HCT116 (cell line): ENCODE measurements around the gene KMT2C. TPM values are rescaled to one million over a fixed set of nuclear protein-coding genes. Genes with fewer than 3 reads are reported as not detected.

ENCODE experiments used
- ATAC-seq: fragments of 200-7000 bp; cut with Tn5 transposase; 2 replicates; pipeline ENCODE4 v1.9.1; 2020; ENCODE audit warnings: mild to moderate bottlenecking, moderate library complexity
- BruUV-seq: library from RNA; stranded (reverse); fragments of 400-500 nt; replicated peaks from 2 replicates; lab custom pipeline; 2021; lab: Mats Ljungman, UMichigan
- CTCF ChIA-PET: fragments of 300-600 bp; sonication (Branson Sonifier 250); formaldehyde crosslinking; loops from one replicate; lab custom pipeline; 2021; ENCODE audit warnings: antibody characterized with exemption; lab: Charles Lee
- POLR2A ChIA-PET: fragments of 300-600, 350-600 bp; sonication (Branson Sonifier 250); formaldehyde crosslinking; loops from one replicate; lab custom pipeline; 2021; ENCODE audit warnings: antibody characterized with exemption; lab: Charles Lee
- RAD21 ChIA-PET, 2 experiments: fragments of 300-600 bp; sonication (Branson Sonifier 250); formaldehyde crosslinking; loops; one replicate each; lab custom pipeline; 2023; ENCODE audit warnings: low total read pairs in 2 of 2; ENCODE audit not compliant: uncharacterized antibody in 2 of 2, unreplicated experiment in 2 of 2, low non-redundant PET in 1 of 2; lab: Charles Lee
- DNase-seq: peaks from one replicate; pipeline ENCODE4 v3.0.0-alpha.2; 2010; ENCODE audit warnings: low read depth, low spot score
- H2AFZ ChIP-seq: fragments of 200-600 bp; shearing (Covaris generic), sonication (generic); 2 replicates; pipeline ENCODE4 v1.6.1; 2017; ENCODE audit warnings: low read depth, mixed run types, mixed read lengths, antibody characterized with exemption, low read length; ENCODE audit not compliant: poor library complexity, severe bottlenecking
- H3K27ac ChIP-seq: 2 replicates; pipeline ENCODE4 v1.5.1; 2012; ENCODE audit warnings: low read depth, low read length
- H3K27me3 ChIP-seq: fragments of 200-600 bp; sonication (generic); 2 replicates; pipeline ENCODE4 v1.6.1; 2016; ENCODE audit warnings: mixed run types, low read length, mixed read lengths; ENCODE audit not compliant: insufficient read depth
- H3K36me3 ChIP-seq, 2 experiments: fragments of 200-500 bp in 1 of 2; fragments of 200-600 bp in 1 of 2; sonication (Bioruptor generic) in 1 of 2; sonication (generic) in 1 of 2; 2 replicates each; pipeline versions ENCODE4 v1.5.1 to v1.6.1; 2014 to 2016; ENCODE audit warnings: low read length in 2 of 2, inconsistent platforms in 1 of 2, mixed read lengths in 1 of 2, mixed run types in 1 of 2; ENCODE audit not compliant: insufficient read depth in 2 of 2, control insufficient read depth in 1 of 2
- H3K4me1 ChIP-seq, 2 experiments: fragments of 200-600 bp in 1 of 2; sonication (generic) in 1 of 2; 2 replicates each; pipeline versions ENCODE4 v1.5.1 to v1.6.1; 2012 to 2017; ENCODE audit warnings: low read length in 2 of 2, inconsistent platforms in 1 of 2, mild to moderate bottlenecking in 1 of 2, mixed read lengths in 1 of 2, mixed run types in 1 of 2, moderate library complexity in 1 of 2; ENCODE audit not compliant: insufficient read depth in 2 of 2, control insufficient read depth in 1 of 2
- H3K4me2 ChIP-seq: fragments of 200-600 bp; sonication (generic); 2 replicates; pipeline ENCODE4 v1.6.1; 2017; ENCODE audit warnings: mixed run types, low read length, mixed read lengths
- H3K4me3 ChIP-seq, 2 experiments: fragments of 200-600 bp in 1 of 2; sonication (generic) in 1 of 2; replicated peaks in 1 of 2; 2 replicates each; pipeline ENCODE4 v1.5.1; 2011 to 2016; ENCODE audit warnings: low read length in 2 of 2, control low read depth in 1 of 2, low read depth in 1 of 2, mild to moderate bottlenecking in 1 of 2, mixed read lengths in 1 of 2, mixed run types in 1 of 2
- H3K79me2 ChIP-seq: fragments of 200-600 bp; sonication (generic); 2 replicates; pipeline ENCODE4 v1.6.1; 2017; ENCODE audit warnings: mild to moderate bottlenecking, mixed run types, low read length, moderate library complexity, mixed read lengths; ENCODE audit not compliant: insufficient read depth
- H3K9ac ChIP-seq: fragments of 200-600 bp; sonication (generic); 2 replicates; pipeline ENCODE4 v1.6.1; 2016; ENCODE audit warnings: low read length, mixed read lengths
- H3K9me2 ChIP-seq: fragments of 200-600 bp; sonication (generic), shearing (Covaris generic); 2 replicates; pipeline ENCODE4 v1.6.1; 2017; ENCODE audit warnings: mixed run types, mild to moderate bottlenecking, moderate library complexity; ENCODE audit not compliant: insufficient read depth
- H3K9me3 ChIP-seq, 2 experiments: fragments of 200-500 bp in 1 of 2; fragments of 200-600 bp in 1 of 2; sonication (Bioruptor generic) in 1 of 2; sonication (generic) in 1 of 2; 2 replicates each; pipeline ENCODE4 v1.6.1; 2014 to 2017; ENCODE audit warnings: low read length in 2 of 2, mixed read lengths in 2 of 2, inconsistent platforms in 1 of 2, low read depth in 1 of 2, mild to moderate bottlenecking in 1 of 2, mixed run types in 1 of 2, moderate library complexity in 1 of 2; ENCODE audit not compliant: control insufficient read depth in 1 of 2, insufficient read depth in 1 of 2
- H4K20me1 ChIP-seq: fragments of 200-600 bp; sonication (generic), shearing (Covaris generic); 2 replicates; pipeline ENCODE4 v1.6.1; 2017; ENCODE audit warnings: mixed run types, mild to moderate bottlenecking, moderate library complexity; ENCODE audit not compliant: insufficient read depth
- CBX3 ChIP-seq: IDR thresholded peaks from 2 replicates; pipeline ENCODE4 v1.6.1; 2012; ENCODE audit warnings: low read depth
- CEBPB ChIP-seq: IDR thresholded peaks from 2 replicates; pipeline ENCODE4 v1.6.1; 2012; ENCODE audit warnings: low read depth
- CTCF ChIP-seq, 3 experiments: fragments of 200-600 bp in 1 of 3; sonication (generic) in 1 of 3; IDR thresholded peaks in 2 of 3; conservative IDR thresholded peaks in 1 of 3; 2 replicates each; pipeline ENCODE4 v1.5.1; 2012 to 2017; ENCODE audit warnings: low read depth in 2 of 3, low read length in 2 of 3, antibody characterized with exemption in 1 of 3, borderline replicate concordance in 1 of 3, control low read depth in 1 of 3, mild to moderate bottlenecking in 1 of 3, mixed read lengths in 1 of 3, mixed run types in 1 of 3, moderate library complexity in 1 of 3; ENCODE audit not compliant: insufficient read depth in 1 of 3
- ELF1 ChIP-seq: IDR thresholded peaks from 2 replicates; pipeline ENCODE4 v1.6.1; 2012; ENCODE audit warnings: low read depth, borderline replicate concordance
- EZH2phosphoT487 ChIP-seq: fragments of 200-600 bp; IDR thresholded peaks from 2 replicates; pipeline ENCODE4 v1.6.1; 2018; ENCODE audit warnings: antibody characterized with exemption, borderline replicate concordance
- FOSL1 ChIP-seq: IDR thresholded peaks from 2 replicates; pipeline ENCODE4 v1.6.1; 2012; ENCODE audit warnings: low read depth
- MAX ChIP-seq: IDR thresholded peaks from 2 replicates; pipeline ENCODE4 v1.6.1; 2012
- POLR2A ChIP-seq: IDR thresholded peaks from 2 replicates; pipeline ENCODE4 v1.7.0; 2011; ENCODE audit warnings: borderline replicate concordance; ENCODE audit not compliant: insufficient read depth, insufficient read length; ENCODE audit errors: extremely low read depth
- REST ChIP-seq: IDR thresholded peaks from 2 replicates; pipeline ENCODE4 v1.6.1; 2012; ENCODE audit warnings: low read depth
- SIN3A ChIP-seq: IDR thresholded peaks from 2 replicates; pipeline ENCODE4 v1.6.1; 2012; ENCODE audit warnings: low read depth
- SP1 ChIP-seq: IDR thresholded peaks from 2 replicates; pipeline ENCODE4 v1.6.1; 2012; ENCODE audit warnings: low read depth
- SRF ChIP-seq: IDR thresholded peaks from 2 replicates; pipeline ENCODE4 v1.6.1; 2012; ENCODE audit warnings: low read depth
- TCF7L2 ChIP-seq: IDR thresholded peaks from 2 replicates; pipeline ENCODE4 v1.7.0; 2011; ENCODE audit warnings: borderline replicate concordance, inconsistent platforms; ENCODE audit not compliant: insufficient read depth, insufficient read length; ENCODE audit errors: extremely low read depth
- intact Hi-C: fragments of 100-400 bp; cut with micrococcal nuclease; formaldehyde crosslinking; loops from 2 replicates; pipeline ENCODE4 v1.10.0; 2022
- total RNA-seq: library from RNA; stranded (reverse); gene quantifications from one replicate; pipeline ENCODE4 v1.2.1, GENCODE V29; 2021; ENCODE audit not compliant: unreplicated experiment
- TF ChIP-seq, protein P1 (sequence below): IDR thresholded peaks from 2 replicates; pipeline ENCODE4 v1.6.1; 2011; ENCODE audit warnings: mild to moderate bottlenecking, low read length, moderate library complexity; ENCODE audit not compliant: insufficient replicate concordance; ENCODE audit errors: extremely low read depth

The KMT2C gene
- total RNA-seq, 1 experiment from 2014 or later: 22.9 TPM

GRCh38 chr7:152366662-152367061 lies 69.1 kb downstream of the KMT2C start:
- H3K9me2 ChIP-seq: no peaks in the 10 kb centered on the region
- no peaks in the 10 kb centered on the region for H3K27me3 ChIP-seq
- ChIA-PET CTCF (no interaction called here), RAD21 (no interaction called here), POLR2A (no interaction called here)
- no peak overlapping the region for H3K4me3 ChIP-seq
- ATAC-seq (no peak), DNase-seq (no peak)
- intact Hi-C loops: no loop called here
- no peak overlapping the region for H3K4me2 ChIP-seq
- no peaks in the 10 kb centered on the region for H3K4me1 ChIP-seq
- H3K79me2 ChIP-seq: peaks cover 96% of the 10 kb centered on the region
- no peaks in the 10 kb centered on the region for H4K20me1 ChIP-seq
- no peaks in the 10 kb centered on the region for H3K36me3 ChIP-seq
- BruUV-seq: no TSS peak
- no peaks in the 10 kb centered on the region for H3K9me3 ChIP-seq
- H3K9ac ChIP-seq: no peak overlapping the region
- TF ChIP-seq FOSL1 (no peak), SIN3A (no peak), TCF7L2 (no peak), REST (no peak), ELF1 (no peak), EZH2phosphoT487 (no peak), MAX (no peak), POLR2A (no peak), CEBPB (no peak), SP1 (no peak), CTCF (IDR thresholded peaks at IDR 0.05 in 2 of 3, conservative IDR thresholded peaks at IDR 0.05 in 1 of 3; ENCODE audit: borderline replicate concordance in 1 of 3, insufficient read depth in 1 of 3, low read depth in 2 of 3, low read length in 2 of 3) (no peak), CBX3 (no peak), SRF (no peak)
- TF ChIP-seq, protein P1, sequence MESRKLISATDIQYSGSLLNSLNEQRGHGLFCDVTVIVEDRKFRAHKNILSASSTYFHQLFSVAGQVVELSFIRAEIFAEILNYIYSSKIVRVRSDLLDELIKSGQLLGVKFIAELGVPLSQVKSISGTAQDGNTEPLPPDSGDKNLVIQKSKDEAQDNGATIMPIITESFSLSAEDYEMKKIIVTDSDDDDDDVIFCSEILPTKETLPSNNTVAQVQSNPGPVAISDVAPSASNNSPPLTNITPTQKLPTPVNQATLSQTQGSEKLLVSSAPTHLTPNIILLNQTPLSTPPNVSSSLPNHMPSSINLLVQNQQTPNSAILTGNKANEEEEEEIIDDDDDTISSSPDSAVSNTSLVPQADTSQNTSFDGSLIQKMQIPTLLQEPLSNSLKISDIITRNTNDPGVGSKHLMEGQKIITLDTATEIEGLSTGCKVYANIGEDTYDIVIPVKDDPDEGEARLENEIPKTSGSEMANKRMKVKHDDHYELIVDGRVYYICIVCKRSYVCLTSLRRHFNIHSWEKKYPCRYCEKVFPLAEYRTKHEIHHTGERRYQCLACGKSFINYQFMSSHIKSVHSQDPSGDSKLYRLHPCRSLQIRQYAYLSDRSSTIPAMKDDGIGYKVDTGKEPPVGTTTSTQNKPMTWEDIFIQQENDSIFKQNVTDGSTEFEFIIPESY: no peak
- no peak overlapping the region for H3K27ac ChIP-seq
- H2AFZ ChIP-seq: no peak overlapping the region
